ENCODE measurements around the gene HSPA12B. TPM values are rescaled to one million over a fixed set of nuclear protein-coding genes. Genes with fewer than 3 reads are reported as not detected.

Gene HSPA12B
- total and polyA plus RNA-seq, 2 of the 13 experiments (the other 11 are each of a cell fraction or from before 2014, with no cell fraction given): 0.01 TPM; not detected in 1

DNA sequence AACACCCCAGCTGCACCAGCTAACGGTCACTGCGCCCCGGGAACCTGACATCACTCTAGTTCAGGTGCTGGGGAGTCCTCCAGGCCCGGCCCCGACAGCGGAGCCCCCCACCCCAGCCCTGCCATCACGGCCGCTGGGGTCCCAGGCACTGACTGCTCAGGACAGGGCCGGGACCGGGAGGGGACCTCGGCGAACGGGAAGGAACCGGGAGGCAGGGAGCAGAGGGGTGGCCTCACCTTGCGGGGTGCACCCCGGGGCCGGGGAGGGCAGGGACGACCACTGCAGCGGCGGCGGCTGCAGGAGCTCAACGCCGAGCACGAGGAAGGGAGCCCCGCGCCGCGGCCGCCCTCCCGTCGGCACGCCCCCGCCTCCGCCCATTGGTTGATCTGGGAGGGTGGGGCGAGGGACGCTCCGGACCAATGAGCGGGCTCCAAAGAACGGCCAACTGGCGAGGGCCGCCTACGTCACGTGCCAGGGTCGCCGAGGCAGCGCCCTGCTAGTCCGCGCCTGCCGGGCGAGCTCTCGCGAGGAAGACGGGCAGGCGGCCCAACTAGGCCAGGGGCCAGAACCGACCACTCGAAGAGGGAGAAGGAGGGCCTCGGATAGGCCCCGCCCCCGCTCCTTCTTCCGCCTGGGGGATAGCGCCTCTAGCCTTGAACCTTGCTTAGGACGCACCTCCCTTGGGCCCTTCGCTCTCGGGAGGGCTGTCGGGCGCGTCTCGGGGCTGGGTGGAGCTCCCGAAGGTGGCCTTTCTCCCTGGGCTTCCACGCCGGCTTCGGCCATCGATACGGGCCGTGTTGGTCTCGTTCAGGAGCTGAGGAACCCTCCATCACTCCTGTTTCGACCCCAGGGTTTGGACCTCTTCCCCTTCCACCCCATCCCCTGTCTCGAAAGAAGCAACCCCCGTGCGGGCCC, 35.2 kb downstream of the HSPA12B start, which contains the start of gene ADISSP (continued):
- TF ChIP-seq, protein P1, sequence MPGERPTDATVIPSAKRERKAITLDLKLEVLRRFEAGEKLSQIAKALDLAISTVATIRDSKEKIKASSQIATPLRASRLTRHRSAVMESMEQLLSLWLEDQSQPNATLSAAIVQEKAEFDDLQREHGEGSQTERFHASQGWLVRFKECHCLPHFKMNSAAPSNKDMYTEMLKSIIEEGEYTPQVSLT (CRISPR knock-in tag; IDR thresholded peaks at IDR 0.05; ENCODE audit: borderline replicate concordance, low read depth): no peak
- TF ChIP-seq ZMYM2 (CRISPR knock-in tag; IDR thresholded peaks at IDR 0.05): peak; percentile 92
- peak; percentile 95 for TF ChIP-seq SAP130 (CRISPR knock-in tag; IDR thresholded peaks at IDR 0.05; ENCODE audit: low read depth)
- TF ChIP-seq SALL2 (CRISPR knock-in tag; IDR thresholded peaks at IDR 0.05): peak; percentile 83
- TF ChIP-seq ZSCAN31 (CRISPR knock-in tag; IDR thresholded peaks at IDR 0.05; ENCODE audit: low read depth): peak; percentile 83
- TF ChIP-seq, protein P2, sequence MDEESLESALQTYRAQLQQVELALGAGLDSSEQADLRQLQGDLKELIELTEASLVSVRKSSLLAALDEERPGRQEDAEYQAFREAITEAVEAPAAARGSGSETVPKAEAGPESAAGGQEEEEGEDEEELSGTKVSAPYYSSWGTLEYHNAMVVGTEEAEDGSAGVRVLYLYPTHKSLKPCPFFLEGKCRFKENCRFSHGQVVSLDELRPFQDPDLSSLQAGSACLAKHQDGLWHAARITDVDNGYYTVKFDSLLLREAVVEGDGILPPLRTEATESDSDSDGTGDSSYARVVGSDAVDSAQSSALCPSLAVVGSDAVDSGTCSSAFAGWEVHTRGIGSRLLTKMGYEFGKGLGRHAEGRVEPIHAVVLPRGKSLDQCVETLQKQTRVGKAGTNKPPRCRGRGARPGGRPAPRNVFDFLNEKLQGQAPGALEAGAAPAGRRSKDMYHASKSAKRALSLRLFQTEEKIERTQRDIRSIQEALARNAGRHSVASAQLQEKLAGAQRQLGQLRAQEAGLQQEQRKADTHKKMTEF (CRISPR knock-in tag; IDR thresholded peaks at IDR 0.05): peak; percentile 96
- peak; percentile 94 for TF ChIP-seq MATR3 (CRISPR knock-in tag; IDR thresholded peaks at IDR 0.05)
- 0 out of 2 replicates have a peak, but pooled peaks have one; percentile 6 for TF ChIP-seq MAF1 (CRISPR knock-in tag; IDR thresholded peaks at IDR 0.05; ENCODE audit: borderline replicate concordance)
- TF ChIP-seq DR1 (CRISPR knock-in tag; IDR thresholded peaks at IDR 0.05): peak; percentile 95
- TF ChIP-seq, protein P3, sequence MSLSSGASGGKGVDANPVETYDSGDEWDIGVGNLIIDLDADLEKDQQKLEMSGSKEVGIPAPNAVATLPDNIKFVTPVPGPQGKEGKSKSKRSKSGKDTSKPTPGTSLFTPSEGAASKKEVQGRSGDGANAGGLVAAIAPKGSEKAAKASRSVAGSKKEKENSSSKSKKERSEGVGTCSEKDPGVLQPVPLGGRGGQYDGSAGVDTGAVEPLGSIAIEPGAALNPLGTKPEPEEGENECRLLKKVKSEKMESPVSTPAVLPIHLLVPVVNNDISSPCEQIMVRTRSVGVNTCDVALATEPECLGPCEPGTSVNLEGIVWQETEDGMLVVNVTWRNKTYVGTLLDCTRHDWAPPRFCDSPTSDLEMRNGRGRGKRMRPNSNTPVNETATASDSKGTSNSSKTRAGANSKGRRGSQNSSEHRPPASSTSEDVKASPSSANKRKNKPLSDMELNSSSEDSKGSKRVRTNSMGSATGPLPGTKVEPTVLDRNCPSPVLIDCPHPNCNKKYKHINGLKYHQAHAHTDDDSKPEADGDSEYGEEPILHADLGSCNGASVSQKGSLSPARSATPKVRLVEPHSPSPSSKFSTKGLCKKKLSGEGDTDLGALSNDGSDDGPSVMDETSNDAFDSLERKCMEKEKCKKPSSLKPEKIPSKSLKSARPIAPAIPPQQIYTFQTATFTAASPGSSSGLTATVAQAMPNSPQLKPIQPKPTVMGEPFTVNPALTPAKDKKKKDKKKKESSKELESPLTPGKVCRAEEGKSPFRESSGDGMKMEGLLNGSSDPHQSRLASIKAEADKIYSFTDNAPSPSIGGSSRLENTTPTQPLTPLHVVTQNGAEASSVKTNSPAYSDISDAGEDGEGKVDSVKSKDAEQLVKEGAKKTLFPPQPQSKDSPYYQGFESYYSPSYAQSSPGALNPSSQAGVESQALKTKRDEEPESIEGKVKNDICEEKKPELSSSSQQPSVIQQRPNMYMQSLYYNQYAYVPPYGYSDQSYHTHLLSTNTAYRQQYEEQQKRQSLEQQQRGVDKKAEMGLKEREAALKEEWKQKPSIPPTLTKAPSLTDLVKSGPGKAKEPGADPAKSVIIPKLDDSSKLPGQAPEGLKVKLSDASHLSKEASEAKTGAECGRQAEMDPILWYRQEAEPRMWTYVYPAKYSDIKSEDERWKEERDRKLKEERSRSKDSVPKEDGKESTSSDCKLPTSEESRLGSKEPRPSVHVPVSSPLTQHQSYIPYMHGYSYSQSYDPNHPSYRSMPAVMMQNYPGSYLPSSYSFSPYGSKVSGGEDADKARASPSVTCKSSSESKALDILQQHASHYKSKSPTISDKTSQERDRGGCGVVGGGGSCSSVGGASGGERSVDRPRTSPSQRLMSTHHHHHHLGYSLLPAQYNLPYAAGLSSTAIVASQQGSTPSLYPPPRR (CRISPR knock-in tag; IDR thresholded peaks at IDR 0.05; ENCODE audit: borderline replicate concordance): peak; percentile 36; the same call in 1 of the 2 replicates
- TF ChIP-seq ZNF136 (CRISPR knock-in tag; IDR thresholded peaks at IDR 0.05; ENCODE audit: low read depth): peak; percentile 86
- peak; percentile 97 for TF ChIP-seq CHD2 (IDR thresholded peaks at IDR 0.05; ENCODE audit: low read depth, low read length)
- peak; percentile 86 for TF ChIP-seq POGZ (CRISPR knock-in tag; IDR thresholded peaks at IDR 0.05)
- peak; percentile 6 for TF ChIP-seq ZNF354B (CRISPR knock-in tag; IDR thresholded peaks at IDR 0.05)
- TF ChIP-seq, protein P4, sequence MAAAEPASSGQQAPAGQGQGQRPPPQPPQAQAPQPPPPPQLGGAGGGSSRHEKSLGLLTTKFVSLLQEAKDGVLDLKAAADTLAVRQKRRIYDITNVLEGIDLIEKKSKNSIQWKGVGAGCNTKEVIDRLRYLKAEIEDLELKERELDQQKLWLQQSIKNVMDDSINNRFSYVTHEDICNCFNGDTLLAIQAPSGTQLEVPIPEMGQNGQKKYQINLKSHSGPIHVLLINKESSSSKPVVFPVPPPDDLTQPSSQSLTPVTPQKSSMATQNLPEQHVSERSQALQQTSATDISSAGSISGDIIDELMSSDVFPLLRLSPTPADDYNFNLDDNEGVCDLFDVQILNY (CRISPR knock-in tag; conservative IDR thresholded peaks at IDR 0.05): peak; percentile 78; the same call in 1 of the 2 replicates
- TF ChIP-seq SOX5 (CRISPR knock-in tag; IDR thresholded peaks at IDR 0.05; ENCODE audit: borderline replicate concordance): no peak; the same call in 1 of the 2 replicates
- TF ChIP-seq, protein P5, sequence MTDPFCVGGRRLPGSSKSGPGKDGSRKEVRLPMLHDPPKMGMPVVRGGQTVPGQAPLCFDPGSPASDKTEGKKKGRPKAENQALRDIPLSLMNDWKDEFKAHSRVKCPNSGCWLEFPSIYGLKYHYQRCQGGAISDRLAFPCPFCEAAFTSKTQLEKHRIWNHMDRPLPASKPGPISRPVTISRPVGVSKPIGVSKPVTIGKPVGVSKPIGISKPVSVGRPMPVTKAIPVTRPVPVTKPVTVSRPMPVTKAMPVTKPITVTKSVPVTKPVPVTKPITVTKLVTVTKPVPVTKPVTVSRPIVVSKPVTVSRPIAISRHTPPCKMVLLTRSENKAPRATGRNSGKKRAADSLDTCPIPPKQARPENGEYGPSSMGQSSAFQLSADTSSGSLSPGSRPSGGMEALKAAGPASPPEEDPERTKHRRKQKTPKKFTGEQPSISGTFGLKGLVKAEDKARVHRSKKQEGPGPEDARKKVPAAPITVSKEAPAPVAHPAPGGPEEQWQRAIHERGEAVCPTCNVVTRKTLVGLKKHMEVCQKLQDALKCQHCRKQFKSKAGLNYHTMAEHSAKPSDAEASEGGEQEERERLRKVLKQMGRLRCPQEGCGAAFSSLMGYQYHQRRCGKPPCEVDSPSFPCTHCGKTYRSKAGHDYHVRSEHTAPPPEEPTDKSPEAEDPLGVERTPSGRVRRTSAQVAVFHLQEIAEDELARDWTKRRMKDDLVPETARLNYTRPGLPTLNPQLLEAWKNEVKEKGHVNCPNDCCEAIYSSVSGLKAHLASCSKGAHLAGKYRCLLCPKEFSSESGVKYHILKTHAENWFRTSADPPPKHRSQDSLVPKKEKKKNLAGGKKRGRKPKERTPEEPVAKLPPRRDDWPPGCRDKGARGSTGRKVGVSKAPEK (CRISPR knock-in tag; IDR thresholded peaks at IDR 0.05; ENCODE audit: borderline replicate concordance): 0 out of 2 replicates have a peak, but pooled peaks have one; percentile 50

Measured in HepG2 (cell line).